ENCODE data around the gene PYURF. TPM values are rescaled to one million over a fixed set of nuclear protein-coding genes. Genes with fewer than 3 reads are reported as not detected.

Gene PYURF
- total RNA-seq, 2 donors from 2014 or later = 58.6 to 68.6 TPM

DNA sequence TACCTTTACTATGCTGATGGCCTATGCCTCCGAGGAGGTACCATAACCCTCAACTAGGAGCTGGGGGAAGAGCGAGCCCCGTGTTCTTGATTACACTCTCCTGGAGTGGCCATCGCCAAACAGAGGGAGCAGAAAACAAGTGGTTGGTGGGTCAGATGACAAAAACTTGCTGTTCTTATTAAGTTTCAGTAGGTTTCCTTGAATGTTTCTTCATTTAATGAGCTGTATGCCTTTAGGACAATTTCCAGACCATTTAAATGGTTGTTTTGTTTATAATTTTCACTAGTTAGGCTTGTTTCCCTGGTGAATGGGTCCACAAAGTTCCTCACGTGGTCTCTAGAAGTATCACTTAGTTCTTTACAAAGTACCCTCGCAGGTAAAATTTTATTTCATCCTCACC, 4.7 kb downstream of the PYURF start:
- H3K4me3 ChIP-seq = no peak overlapping the region
- intact Hi-C loops (cut with DNase I) = loop anchor here (5.0 kb wide), 2 partner anchors 152 to 482 kb away; no protein-coding TSS in a partner anchor
- TF ChIP-seq, protein P1, sequence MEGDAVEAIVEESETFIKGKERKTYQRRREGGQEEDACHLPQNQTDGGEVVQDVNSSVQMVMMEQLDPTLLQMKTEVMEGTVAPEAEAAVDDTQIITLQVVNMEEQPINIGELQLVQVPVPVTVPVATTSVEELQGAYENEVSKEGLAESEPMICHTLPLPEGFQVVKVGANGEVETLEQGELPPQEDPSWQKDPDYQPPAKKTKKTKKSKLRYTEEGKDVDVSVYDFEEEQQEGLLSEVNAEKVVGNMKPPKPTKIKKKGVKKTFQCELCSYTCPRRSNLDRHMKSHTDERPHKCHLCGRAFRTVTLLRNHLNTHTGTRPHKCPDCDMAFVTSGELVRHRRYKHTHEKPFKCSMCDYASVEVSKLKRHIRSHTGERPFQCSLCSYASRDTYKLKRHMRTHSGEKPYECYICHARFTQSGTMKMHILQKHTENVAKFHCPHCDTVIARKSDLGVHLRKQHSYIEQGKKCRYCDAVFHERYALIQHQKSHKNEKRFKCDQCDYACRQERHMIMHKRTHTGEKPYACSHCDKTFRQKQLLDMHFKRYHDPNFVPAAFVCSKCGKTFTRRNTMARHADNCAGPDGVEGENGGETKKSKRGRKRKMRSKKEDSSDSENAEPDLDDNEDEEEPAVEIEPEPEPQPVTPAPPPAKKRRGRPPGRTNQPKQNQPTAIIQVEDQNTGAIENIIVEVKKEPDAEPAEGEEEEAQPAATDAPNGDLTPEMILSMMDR (IDR thresholded peaks at IDR 0.05) = no peak

DNA sequence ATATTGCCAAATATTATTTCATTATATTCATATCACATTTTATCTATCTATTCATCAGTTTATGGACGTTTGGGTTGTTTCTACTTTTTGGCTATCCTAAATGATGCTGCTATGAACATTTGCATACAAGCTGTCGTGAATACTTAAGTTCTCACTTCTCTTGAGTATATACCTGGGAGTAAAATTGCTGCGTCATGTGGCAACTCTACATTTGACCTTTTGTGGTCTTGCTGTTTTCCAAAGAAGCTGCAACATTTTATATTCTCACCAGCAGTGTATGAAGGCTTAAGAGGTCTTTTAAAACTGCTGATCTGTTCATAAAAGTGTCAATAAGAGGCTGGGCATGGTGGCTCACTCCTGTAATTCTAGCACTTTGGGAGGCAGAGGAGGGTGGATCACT, 5.8 kb downstream of the PYURF start:
- intact Hi-C loops (cut with DNase I) = loop anchor here (5.0 kb wide), 2 partner anchors 151 to 481 kb away; no protein-coding TSS in a partner anchor
- no peak for DNase-seq

More for the DNA sequence above, 4.7 kb downstream of the PYURF start:
- Histone ChIP-seq H3K9me3 (no peaks in the 10 kb centered on the region), H3K36me3 (no peaks in the 10 kb centered on the region), H3K9ac (ENCODE audit: low read depth in 2 of 2, low read length in 2 of 2) (no peak overlapping the region), H3K4me1 (peaks cover 4% of the 10 kb centered on the region), H3K27ac (no peak overlapping the region), H3K27me3 (no peaks in the 10 kb centered on the region)
- no peak for DNase-seq

DNA sequence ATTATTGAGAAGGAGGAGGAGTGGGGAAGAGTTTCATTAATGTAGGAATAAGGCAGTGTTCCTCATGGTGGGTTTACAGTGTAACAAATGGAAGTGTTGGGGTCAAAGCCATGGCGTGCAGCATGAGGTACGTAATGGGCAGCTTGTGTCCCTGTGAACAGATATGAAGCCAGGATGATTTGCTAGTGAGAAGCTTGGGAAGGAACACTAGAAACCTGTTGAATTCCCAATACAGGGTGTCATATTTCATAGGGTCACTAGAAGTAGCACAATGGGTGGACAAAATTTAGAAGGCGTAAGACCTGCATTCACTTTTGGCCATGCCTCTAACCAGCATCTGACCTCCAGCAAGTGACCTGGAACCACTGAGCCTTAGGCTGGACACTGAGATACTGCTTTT, 6.8 kb downstream of the PYURF start:
- Histone ChIP-seq H3K4me3 (no peak overlapping the region), H3K27me3 (no peaks in the 10 kb centered on the region), H3K27ac (no peak overlapping the region), H3K9me3 (no peaks in the 10 kb centered on the region), H3K36me3 (no peaks in the 10 kb centered on the region), H3K4me1 (no peaks in the 10 kb centered on the region), H3K9ac (ENCODE audit: low read depth in 2 of 2, low read length in 2 of 2) (no peak overlapping the region)
- DNase-seq = no peak
- TF ChIP-seq, protein P1 (IDR thresholded peaks at IDR 0.05) = no peak
- intact Hi-C loops (cut with DNase I) = loop anchor here (5.0 kb wide), 2 partner anchors 149 to 479 kb away; no protein-coding TSS in a partner anchor

More for the DNA sequence above, 5.8 kb downstream of the PYURF start:
- Histone ChIP-seq H3K4me3 (no peak overlapping the region), H3K27ac (no peak overlapping the region), H3K27me3 (no peaks in the 10 kb centered on the region), H3K9ac (ENCODE audit: low read depth in 2 of 2, low read length in 2 of 2) (no peak overlapping the region), H3K9me3 (no peaks in the 10 kb centered on the region), H3K4me1 (peaks cover 4% of the 10 kb centered on the region), H3K36me3 (no peaks in the 10 kb centered on the region)
- TF ChIP-seq, protein P1 (IDR thresholded peaks at IDR 0.05) = no peak

DNA sequence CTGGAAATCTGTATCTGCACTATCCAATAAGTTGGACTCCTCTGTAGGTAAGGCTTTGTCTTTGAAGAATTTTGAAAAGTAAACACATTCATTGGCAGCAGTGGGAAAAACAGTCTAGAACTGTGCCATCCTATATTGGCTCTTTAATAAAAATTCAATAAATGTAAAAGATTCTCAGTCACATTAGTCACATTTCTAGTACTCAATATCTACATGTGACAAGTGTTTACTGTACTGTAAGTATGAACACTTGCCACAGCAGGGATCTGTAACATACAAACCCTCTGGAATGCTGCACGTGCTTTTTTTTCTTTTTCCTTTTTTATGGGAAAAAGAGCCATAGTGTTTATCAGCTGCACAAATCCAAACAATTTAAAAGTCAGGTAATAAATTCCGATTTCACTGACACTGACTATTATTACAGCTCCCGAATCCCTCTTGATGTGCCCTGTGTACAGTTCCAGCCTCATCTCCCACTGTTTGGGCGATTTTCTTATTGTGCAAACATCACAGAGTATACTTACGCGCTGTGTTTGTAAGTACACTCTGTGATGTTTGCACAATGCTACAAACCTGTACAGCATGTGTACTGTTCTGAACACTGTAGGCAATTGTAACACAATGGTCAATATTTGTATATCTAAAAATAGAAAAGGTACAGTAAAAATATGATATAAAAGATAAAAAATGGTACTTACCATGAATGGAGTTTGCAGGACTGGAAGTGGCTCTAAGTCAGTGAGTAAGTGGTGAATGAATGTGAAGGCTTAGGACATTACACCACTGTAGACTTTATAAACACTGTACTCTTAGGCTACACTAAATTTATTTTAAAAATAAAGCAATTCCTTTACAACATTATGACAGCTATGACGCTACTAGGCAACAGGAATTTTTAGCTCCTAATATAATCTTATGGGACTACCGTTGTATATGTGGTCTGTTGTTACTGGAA, 8.7 kb downstream of the PYURF start:
- H3K36me3 ChIP-seq = no peaks in the 10 kb centered on the region
- H3K27me3 ChIP-seq = no peaks in the 10 kb centered on the region
- intact Hi-C loops (cut with DNase I) = loop anchor here (1.0 to 5.0 kb wide), 4 partner anchors 58 to 478 kb away; partner anchors contain the start of gene HERC5
- TF ChIP-seq, protein P1 (IDR thresholded peaks at IDR 0.05) = no peak
- H3K9me3 ChIP-seq = no peaks in the 10 kb centered on the region
- DNase-seq = no peak
- no peaks in the 10 kb centered on the region for H3K4me1 ChIP-seq
- no peak overlapping the region for H3K4me3 ChIP-seq
- no peak overlapping the region for H3K27ac ChIP-seq
- H3K9ac ChIP-seq (ENCODE audit: low read depth in 2 of 2, low read length in 2 of 2) = no peak overlapping the region

DNA sequence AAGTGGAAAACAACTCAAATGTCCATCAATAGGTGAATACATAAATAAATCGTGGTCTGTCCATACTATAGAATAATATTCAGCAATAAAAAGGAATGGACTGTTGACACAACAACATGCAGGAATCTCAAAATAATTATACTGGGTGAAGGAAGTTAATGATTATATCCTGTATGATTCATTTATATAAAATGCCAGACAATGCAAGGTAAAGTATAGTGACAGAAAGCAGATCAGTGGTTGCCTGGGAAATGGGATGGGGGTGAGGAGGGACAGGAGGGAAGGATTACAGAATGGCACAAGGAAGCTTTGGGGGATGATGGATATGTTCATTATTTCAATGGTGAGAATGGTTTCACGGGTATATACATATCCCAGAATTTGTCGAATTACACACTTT, 12.3 kb downstream of the PYURF start:
- TF ChIP-seq, protein P1 (IDR thresholded peaks at IDR 0.05) = no peak
- H3K27ac ChIP-seq = no peak overlapping the region
- H3K4me1 ChIP-seq = no peaks in the 10 kb centered on the region
- H3K9me3 ChIP-seq = no peaks in the 10 kb centered on the region
- intact Hi-C loops (cut with DNase I) = loop anchor here (5.0 kb wide), 1 partner anchor 54 kb away; the partner anchor contains the start of gene HERC5
- no peak for DNase-seq
- H3K9ac ChIP-seq (ENCODE audit: low read depth in 2 of 2, low read length in 2 of 2) = no peak overlapping the region
- no peaks in the 10 kb centered on the region for H3K27me3 ChIP-seq
- H3K4me3 ChIP-seq = no peak overlapping the region
- no peaks in the 10 kb centered on the region for H3K36me3 ChIP-seq
